RWPE1 (cell line): Measurements from ENCODE around the gene KICS2.

Experiments used
- CTCF ChIA-PET: fragments of 350-600 bp; sonication (Branson Sonifier 250); formaldehyde crosslinking; extraction: SDS; loops from one replicate; lab custom pipeline; 2021; lab: Yijun Ruan, JAX
- POLR2A ChIA-PET: fragments of 400-600 bp; formaldehyde crosslinking; extraction: SDS; loops from one replicate; lab custom pipeline; 2020; ENCODE audit warnings: antibody characterized with exemption; ENCODE audit not compliant: low non-redundant PET; lab: Yijun Ruan, JAX
- DNase-seq: peaks from one replicate; pipeline ENCODE4 v3.0.0; 2012; ENCODE audit warnings: low spot score
- H3K27ac ChIP-seq: fragments of 450-650 bp; 2 replicates; pipeline ENCODE4 v1.5.1; 2017
- CTCF ChIP-seq: fragments of 450-650 bp; conservative IDR thresholded peaks from 2 replicates; pipeline ENCODE4 v1.5.1; 2017; ENCODE audit warnings: low read depth, mild to moderate bottlenecking

KICS2 gene

GRCh38 chr12:64240781-64241180 is 18.7 kb upstream of the KICS2 start:
- POLR2A ChIA-PET: no interaction called here
- DNase-seq: no peak
- TF ChIP-seq CTCF: no peak
- CTCF ChIA-PET: no interaction called here
- H3K27ac ChIP-seq: no peak overlapping the region

DNA sequence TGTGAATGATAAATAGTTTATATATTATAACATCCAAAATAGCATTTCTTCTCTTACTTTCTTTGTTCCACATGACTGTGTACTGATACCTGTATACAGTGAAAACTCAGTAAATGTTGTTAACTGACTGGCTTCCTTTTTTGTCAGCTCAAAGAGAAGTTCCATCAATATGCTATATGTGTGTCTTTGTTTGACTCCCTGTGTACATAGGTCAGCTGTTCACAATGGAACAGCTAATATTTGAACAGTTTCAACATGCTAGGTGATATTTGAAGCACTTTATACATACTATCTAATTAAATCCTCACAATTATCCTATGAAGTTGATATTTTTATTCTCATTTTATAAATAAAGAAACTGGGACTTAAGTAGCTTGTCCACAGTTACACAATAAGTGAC is 15.3 kb upstream of the KICS2 start:
- no peak overlapping the region for H3K27ac ChIP-seq
- no peak for TF ChIP-seq CTCF
- ChIA-PET CTCF (interaction anchor here (1.1 to 2.2 kb wide), 2 partner anchors 394 to 410 kb away, joined by 5 to 9 read pairs; no protein-coding TSS in a partner anchor), POLR2A (interaction anchor here (0.6 kb wide), 1 partner anchor 19 kb away, joined by 3 read pairs; no protein-coding TSS in a partner anchor)
- DNase-seq: no peak

DNA sequence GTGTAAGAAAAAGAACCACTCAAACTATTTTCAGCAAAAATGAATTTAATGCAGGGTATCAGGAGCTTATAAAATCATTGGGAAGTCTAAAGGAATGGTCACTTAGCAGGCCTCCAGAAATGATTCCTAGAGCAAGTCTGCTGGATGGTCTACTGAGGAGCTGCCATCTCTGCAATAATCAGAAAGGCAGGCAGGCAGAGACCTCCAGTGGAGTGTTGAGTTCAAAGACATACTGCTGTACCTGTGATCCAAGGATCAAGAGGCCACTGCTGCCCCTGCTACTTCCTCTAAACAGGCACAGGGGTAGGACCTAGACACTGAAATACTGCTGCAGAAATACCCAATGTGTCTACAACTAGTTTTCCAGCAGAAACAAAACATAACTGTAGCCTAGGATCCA is 14.5 kb upstream of the KICS2 start:
- ChIA-PET POLR2A (no interaction called here), CTCF (interaction anchor here (0.5 to 2.2 kb wide), 5 partner anchors 117 to 409 kb away, joined by 3 to 9 read pairs (median 4); no protein-coding TSS in a partner anchor)
- DNase-seq: no peak
- no peak overlapping the region for H3K27ac ChIP-seq
- no peak; the same call in 1 of the 2 replicates for TF ChIP-seq CTCF

DNA sequence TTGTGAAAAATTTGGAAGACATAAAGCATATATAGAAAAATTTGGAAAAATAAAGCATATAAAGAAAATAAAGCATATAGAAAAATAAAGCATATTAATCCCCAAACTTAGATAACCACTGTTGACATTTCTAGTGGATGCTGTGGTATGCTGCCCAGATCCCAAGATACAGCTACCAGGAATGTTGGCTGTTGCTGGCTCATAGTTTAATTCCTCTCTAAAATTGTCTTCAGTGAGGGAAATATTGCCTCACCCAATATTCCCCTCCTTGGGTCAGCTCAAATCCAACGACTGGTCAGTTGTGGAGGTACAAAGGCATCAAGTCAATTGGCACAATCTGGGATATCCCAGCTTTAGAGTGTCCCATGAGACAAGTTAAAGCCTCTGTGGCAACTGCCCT is 10.1 kb upstream of the KICS2 start:
- ChIA-PET POLR2A (no interaction called here), CTCF (interaction anchor here (2.0 kb wide), 1 partner anchor 388 kb away, joined by 8 read pairs; the partner anchor contains the start of gene SRGAP1)
- TF ChIP-seq CTCF: no peak
- H3K27ac ChIP-seq: no peak overlapping the region
- no peak for DNase-seq

DNA sequence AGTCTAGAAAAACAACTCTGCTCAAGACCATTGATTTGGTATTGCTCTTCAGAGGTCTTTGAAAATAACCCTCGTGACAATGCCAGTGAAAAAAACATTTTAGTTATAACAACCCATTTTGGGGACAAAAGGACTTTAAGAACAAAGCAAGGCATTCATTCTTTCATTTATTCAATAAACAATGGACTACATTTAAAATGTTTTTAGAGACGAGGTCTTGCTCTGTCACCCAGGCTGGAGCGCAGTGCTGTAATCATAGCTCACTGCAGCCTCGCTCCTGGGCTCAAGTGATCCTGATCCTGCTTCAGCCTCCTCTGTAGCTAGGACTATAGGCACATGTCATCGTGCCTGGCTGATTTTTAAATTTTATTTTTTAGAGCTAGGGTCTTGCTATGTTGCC is 7.7 kb upstream of the KICS2 start:
- no peak overlapping the region for H3K27ac ChIP-seq
- ChIA-PET POLR2A (no interaction called here), CTCF (interaction anchor here (0.6 kb wide), 1 partner anchor 841 kb away, joined by 6 read pairs; no protein-coding TSS in a partner anchor)
- no peak for DNase-seq
- TF ChIP-seq CTCF: no peak

DNA sequence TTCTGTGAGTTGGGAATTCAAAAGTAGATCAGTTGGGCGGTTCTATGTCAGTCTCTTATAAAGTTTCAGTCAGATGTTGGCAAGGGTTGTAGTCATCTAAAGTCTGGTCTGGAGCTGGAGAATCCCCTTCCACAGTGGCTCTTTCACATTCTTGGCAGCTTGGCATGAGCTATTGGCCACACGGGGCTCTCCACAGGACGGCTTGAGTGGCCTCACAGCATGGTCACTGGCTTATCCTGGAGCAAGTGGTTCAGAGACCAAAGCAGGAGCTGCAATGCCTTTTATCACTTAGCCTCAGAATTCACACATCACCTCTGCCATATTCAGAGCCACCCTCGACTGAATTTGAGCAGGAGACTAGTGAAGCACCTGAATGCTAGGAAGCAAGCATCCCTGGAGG is 7.1 kb upstream of the KICS2 start:
- ChIA-PET CTCF (interaction anchor here (0.6 kb wide), 1 partner anchor 840 kb away, joined by 6 read pairs; no protein-coding TSS in a partner anchor), POLR2A (no interaction called here)
- no peak for DNase-seq
- no peak overlapping the region for H3K27ac ChIP-seq
- no peak for TF ChIP-seq CTCF

DNA sequence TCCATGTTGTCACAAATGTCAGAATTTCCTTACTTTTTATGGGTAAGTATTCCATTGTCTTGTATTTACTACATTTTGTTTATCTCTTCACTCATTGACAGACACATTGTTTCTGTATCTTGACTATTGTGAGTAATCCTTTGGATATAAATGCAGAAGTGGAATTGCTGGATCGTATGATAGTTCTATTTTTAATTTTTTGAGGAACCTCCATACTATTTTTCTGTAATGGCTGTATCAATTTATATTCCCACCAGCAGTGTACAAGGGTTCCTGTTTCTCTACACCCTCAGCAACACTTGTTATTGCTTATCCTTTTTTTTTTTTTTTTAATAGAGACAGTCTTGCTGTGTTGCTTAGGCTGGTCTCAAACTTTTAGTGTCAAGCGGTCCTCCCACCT is 3.5 kb upstream of the KICS2 start:
- TF ChIP-seq CTCF: no peak
- POLR2A ChIA-PET: no interaction called here
- no peak overlapping the region for H3K27ac ChIP-seq
- CTCF ChIA-PET: no interaction called here
- DNase-seq: no peak
